Cardiac muscle cell (in vitro differentiated cells and primary cell): ENCODE results near the gene RFLNA. TPM values are rescaled to one million over a fixed set of nuclear protein-coding genes. Genes with fewer than 3 reads are reported as not detected.
A peak's percentile ranks its signal among the peaks of the same experiment; 100 is the strongest.

Experiments used
- DNase-seq, 2 donors: peaks; one replicate each; pipeline versions ENCODE4 v3.0.0 to v3.0.0-alpha.2; 2010 to 2017; ENCODE audit warnings: low read depth in 1 of 2, low spot score in 1 of 2
- H3K27ac ChIP-seq: fragments of 200-600 bp; sonication (generic); 2 replicates; pipeline ENCODE4 v1.5.1; 2016
- H3K27me3 ChIP-seq: fragments of 200-600 bp; sonication (generic); 2 replicates; pipeline ENCODE4 v1.6.0; 2016; ENCODE audit warnings: control low read depth
- H3K36me3 ChIP-seq: fragments of 200-600 bp; sonication (generic); 2 replicates; pipeline ENCODE4 v1.5.1; 2016; ENCODE audit warnings: control low read depth
- H3K4me1 ChIP-seq: fragments of 200-600 bp; sonication (generic); 2 replicates; pipeline ENCODE4 v1.8.1; 2017; ENCODE audit warnings: low read depth, mild to moderate bottlenecking, mixed run types
- H3K4me3 ChIP-seq: fragments of 200-600 bp; sonication (generic); 2 replicates; pipeline ENCODE4 v1.5.1; 2016; ENCODE audit warnings: mild to moderate bottlenecking
- H3K9me3 ChIP-seq: fragments of 200-600 bp; sonication (generic); 2 replicates; pipeline ENCODE4 v1.5.1; 2017; ENCODE audit warnings: low read depth, mild to moderate bottlenecking, control low read depth
- polyA plus RNA-seq: library from polyadenylated mRNA; unstranded; fragments of >200 nt; fragmentation: Nextera tagmentation; extraction: Ambion mirVana; gene quantifications from 2 replicates; pipeline ENCODE4 v1.2.1, GENCODE V29; 2016
- total RNA-seq: library from RNA; depleted of rRNA; stranded (reverse); fragments of >200 nt; gene quantifications from 2 replicates; pipeline ENCODE4 v1.2.3, GENCODE V29; 2016
- TF ChIP-seq, protein P1 (sequence below): IDR thresholded peaks from 2 replicates; pipeline ENCODE4 v1.5.1; 2012; ENCODE audit warnings: low read depth, mild to moderate bottlenecking, low read length

RFLNA gene
- total and polyA plus RNA-seq, 2 experiments from 2014 or later, result 1.8 to 4.5 TPM

- peaks cover 27% of the 10 kb centered on the region for H3K36me3 ChIP-seq
- TF ChIP-seq, protein P1, sequence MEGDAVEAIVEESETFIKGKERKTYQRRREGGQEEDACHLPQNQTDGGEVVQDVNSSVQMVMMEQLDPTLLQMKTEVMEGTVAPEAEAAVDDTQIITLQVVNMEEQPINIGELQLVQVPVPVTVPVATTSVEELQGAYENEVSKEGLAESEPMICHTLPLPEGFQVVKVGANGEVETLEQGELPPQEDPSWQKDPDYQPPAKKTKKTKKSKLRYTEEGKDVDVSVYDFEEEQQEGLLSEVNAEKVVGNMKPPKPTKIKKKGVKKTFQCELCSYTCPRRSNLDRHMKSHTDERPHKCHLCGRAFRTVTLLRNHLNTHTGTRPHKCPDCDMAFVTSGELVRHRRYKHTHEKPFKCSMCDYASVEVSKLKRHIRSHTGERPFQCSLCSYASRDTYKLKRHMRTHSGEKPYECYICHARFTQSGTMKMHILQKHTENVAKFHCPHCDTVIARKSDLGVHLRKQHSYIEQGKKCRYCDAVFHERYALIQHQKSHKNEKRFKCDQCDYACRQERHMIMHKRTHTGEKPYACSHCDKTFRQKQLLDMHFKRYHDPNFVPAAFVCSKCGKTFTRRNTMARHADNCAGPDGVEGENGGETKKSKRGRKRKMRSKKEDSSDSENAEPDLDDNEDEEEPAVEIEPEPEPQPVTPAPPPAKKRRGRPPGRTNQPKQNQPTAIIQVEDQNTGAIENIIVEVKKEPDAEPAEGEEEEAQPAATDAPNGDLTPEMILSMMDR, result no peak
- H3K9me3 ChIP-seq, result no peaks in the 10 kb centered on the region
- H3K27me3 ChIP-seq, result no peaks in the 10 kb centered on the region
- peaks cover 5% of the 10 kb centered on the region for H3K4me1 ChIP-seq
- H3K4me3 ChIP-seq, result no peak overlapping the region
- DNase-seq, result peak; percentile 36 to 83
- peak overlapping the region; percentile 72 for H3K27ac ChIP-seq
Measured at GRCh38 chr12:124352839-124353238, 57.9 kb downstream of the RFLNA start.

DNA sequence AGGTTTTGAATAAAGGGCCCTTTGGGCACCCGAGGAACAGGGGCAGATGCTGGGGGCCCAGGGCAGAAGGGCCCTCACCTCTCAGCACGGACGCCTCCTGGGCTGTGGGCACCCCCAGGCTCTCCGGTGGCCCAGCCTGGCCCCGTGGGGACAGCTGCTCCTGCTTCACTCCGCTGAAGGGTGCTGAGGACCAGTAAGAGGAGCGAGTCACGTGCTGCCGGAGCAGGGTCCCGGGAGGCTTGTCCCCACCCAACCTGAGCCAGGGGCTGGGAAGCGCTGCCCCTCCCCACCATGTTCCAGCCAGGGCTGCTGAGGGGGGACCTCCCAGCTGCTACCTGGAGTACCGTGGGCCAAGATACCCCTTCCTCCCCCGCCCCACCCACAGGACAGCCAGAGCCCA is 59.5 kb downstream of the RFLNA start:
- no peaks in the 10 kb centered on the region for H3K9me3 ChIP-seq
- H3K27me3 ChIP-seq, result no peaks in the 10 kb centered on the region
- no peak overlapping the region for H3K27ac ChIP-seq
- H3K4me3 ChIP-seq, result no peak overlapping the region
- TF ChIP-seq, protein P1, result no peak
- H3K36me3 ChIP-seq, result peaks cover 24% of the 10 kb centered on the region
- DNase-seq, result no peak
- H3K4me1 ChIP-seq, result peaks cover 5% of the 10 kb centered on the region

DNA sequence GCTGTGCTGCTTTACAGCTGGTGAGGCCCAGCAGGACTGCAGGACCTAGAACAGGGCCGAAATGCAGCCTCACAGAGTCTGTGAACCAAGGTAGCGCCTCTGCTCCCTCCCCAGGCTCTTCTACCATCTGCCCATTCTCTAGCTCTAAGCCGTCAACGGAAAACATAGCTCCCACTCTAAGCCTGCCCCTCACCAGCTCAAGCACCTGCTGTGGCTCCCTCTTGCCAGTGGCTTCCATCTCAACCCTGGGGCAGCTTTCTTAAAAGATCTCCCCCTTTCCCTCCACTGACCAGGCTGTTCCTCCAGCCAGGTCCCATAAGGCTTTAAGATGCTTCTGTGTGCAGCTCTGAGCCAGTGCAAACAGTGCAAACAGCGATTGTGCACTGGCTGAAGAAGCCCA is 61.3 kb downstream of the RFLNA start:
- TF ChIP-seq, protein P1, result no peak
- Histone ChIP-seq H3K27me3 (no peaks in the 10 kb centered on the region), H3K27ac (no peak overlapping the region), H3K36me3 (peaks cover 12% of the 10 kb centered on the region), H3K4me3 (no peak overlapping the region), H3K9me3 (no peaks in the 10 kb centered on the region), H3K4me1 (peaks cover 5% of the 10 kb centered on the region)
- no peak for DNase-seq

DNA sequence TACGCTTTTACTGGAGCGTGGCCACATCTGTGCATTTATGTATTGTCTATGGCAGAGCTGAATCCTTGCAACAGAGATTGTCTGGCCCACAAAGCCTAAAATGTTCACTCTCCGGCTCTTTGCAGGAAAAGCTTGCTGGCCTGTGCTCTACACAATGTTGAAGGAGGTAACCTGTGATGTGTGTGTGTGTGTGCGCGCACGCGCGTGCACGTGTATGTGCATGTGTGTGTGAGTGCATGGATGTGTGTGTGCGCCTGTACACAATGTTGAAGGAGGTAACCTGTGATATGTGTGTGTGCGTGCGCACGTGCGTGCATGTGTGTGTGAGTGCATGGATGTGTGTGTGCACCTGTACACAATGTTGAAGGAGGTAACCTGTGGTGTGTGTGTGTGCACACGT is 62.7 kb downstream of the RFLNA start:
- Histone ChIP-seq H3K9me3 (no peaks in the 10 kb centered on the region), H3K27ac (no peak overlapping the region), H3K4me1 (peaks cover 5% of the 10 kb centered on the region), H3K36me3 (peaks cover 12% of the 10 kb centered on the region), H3K27me3 (no peaks in the 10 kb centered on the region), H3K4me3 (no peak overlapping the region)
- DNase-seq, result no peak
- TF ChIP-seq, protein P1, result no peak

DNA sequence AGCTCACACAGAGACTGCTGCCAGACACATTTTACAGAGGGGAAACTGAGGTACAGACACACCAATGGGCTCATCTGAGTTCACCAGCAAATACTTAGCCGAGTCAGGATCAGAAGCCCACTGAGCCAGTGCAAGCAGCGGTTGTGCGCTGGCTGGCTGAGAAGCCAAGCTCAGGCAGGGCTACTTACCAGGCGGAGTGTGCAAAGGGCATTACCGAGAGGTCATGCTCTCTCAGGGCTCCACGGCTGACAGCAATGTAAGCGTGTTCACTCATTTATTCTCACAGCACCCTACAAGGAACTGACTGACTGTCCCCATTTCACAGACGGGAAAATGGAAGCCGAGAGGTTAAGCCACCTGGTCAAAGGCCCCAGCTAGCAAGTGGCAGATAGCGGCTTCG is 63.7 kb downstream of the RFLNA start:
- H3K9me3 ChIP-seq, result no peaks in the 10 kb centered on the region
- no peaks in the 10 kb centered on the region for H3K4me1 ChIP-seq
- DNase-seq, result no peak
- H3K36me3 ChIP-seq, result peaks cover 11% of the 10 kb centered on the region
- TF ChIP-seq, protein P1, result no peak
- no peak overlapping the region for H3K4me3 ChIP-seq
- no peaks in the 10 kb centered on the region for H3K27me3 ChIP-seq
- no peak overlapping the region for H3K27ac ChIP-seq
